ENCODE results near the gene ITGAL.

DNA sequence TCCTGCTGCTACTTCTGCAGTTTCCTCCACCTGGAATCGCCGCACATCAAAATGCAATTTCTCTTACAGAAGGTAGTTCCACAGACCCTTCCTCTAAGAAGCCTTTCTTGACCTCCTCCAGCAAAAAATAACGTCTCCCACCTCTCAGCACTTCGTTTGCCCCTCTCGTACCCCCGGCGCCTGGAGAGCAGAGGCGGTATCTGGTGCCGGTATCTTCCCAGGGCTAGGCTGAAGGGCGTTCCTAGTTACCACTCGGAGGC, 43.2 kb upstream of the ITGAL start:
- TF ChIP-seq, protein P1, sequence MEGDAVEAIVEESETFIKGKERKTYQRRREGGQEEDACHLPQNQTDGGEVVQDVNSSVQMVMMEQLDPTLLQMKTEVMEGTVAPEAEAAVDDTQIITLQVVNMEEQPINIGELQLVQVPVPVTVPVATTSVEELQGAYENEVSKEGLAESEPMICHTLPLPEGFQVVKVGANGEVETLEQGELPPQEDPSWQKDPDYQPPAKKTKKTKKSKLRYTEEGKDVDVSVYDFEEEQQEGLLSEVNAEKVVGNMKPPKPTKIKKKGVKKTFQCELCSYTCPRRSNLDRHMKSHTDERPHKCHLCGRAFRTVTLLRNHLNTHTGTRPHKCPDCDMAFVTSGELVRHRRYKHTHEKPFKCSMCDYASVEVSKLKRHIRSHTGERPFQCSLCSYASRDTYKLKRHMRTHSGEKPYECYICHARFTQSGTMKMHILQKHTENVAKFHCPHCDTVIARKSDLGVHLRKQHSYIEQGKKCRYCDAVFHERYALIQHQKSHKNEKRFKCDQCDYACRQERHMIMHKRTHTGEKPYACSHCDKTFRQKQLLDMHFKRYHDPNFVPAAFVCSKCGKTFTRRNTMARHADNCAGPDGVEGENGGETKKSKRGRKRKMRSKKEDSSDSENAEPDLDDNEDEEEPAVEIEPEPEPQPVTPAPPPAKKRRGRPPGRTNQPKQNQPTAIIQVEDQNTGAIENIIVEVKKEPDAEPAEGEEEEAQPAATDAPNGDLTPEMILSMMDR (conservative IDR thresholded peaks at IDR 0.05), result no peak
- no peak for TF ChIP-seq ZFX (IDR thresholded peaks at IDR 0.05)
